ENCODE results near the gene FOXP1. TPM values are rescaled to one million over a fixed set of nuclear protein-coding genes. Genes with fewer than 3 reads are reported as not detected.

Gene FOXP1
- total RNA-seq, 4 donors from 2014 or later = 13.2 to 46.6 (median 29.2) TPM

GRCh38 chr3:71139496-71139895 lies 444.0 kb downstream of the FOXP1 start:
- DNase-seq (no peak), ATAC-seq (no peak)
- TF ChIP-seq CTCF (IDR thresholded peaks at IDR 0.05 in 4 of 5, conservative IDR thresholded peaks at IDR 0.05 in 1 of 5) (no peak), POLR2A (IDR thresholded peaks at IDR 0.05) (no peak)
- intact Hi-C loops (cut with DNase I; ENCODE audit: low total_unique reads) = no loop called here
- in situ Hi-C loops (cut with MboI; ENCODE audit: low sequenced_read_pairs in 4 of 4) = loop anchor here in 1 of 4 donors (25.0 kb wide), 1 partner anchor 448 kb away; the partner anchor contains the start of gene FOXP1
- Histone ChIP-seq H3K4me1 (peaks cover 9 to 20% of the 10 kb centered on the region in 2 donors), H3K4me3 (no peak overlapping the region), H3K27ac (no peak overlapping the region), H3K9me3 (no peaks in the 10 kb centered on the region), H3K27me3 (no peaks in the 10 kb centered on the region), H3K36me3 (no peaks in the 10 kb centered on the region)

- no peak for ATAC-seq
- H3K36me3 ChIP-seq = no peaks in the 10 kb centered on the region
- intact Hi-C loops (cut with DNase I; ENCODE audit: low total_unique reads) (no loop called here), in situ Hi-C loops (cut with MboI; ENCODE audit: low sequenced_read_pairs in 4 of 4) (loop anchor here in 1 of 4 donors (25.0 kb wide), 1 partner anchor 449 kb away; the partner anchor contains the start of gene FOXP1)
- no peaks in the 10 kb centered on the region for H3K27me3 ChIP-seq
- no peak overlapping the region for H3K27ac ChIP-seq
- H3K4me3 ChIP-seq = no peak overlapping the region
- no peak for TF ChIP-seq POLR2A (IDR thresholded peaks at IDR 0.05)
- no peak for TF ChIP-seq CTCF (IDR thresholded peaks at IDR 0.05 in 4 of 5, conservative IDR thresholded peaks at IDR 0.05 in 1 of 5)
- no peaks in the 10 kb centered on the region for H3K9me3 ChIP-seq
- no peak for DNase-seq
- H3K4me1 ChIP-seq = peaks cover 20 to 31% of the 10 kb centered on the region in 2 donors
Measured at GRCh38 chr3:71138410-71138809, 445.1 kb downstream of the FOXP1 start.

GRCh38 chr3:71136276-71136675 lies 447.3 kb downstream of the FOXP1 start:
- intact Hi-C loops (cut with DNase I; ENCODE audit: low total_unique reads) (no loop called here), in situ Hi-C loops (cut with MboI; ENCODE audit: low sequenced_read_pairs in 4 of 4) (loop anchor here in 1 of 4 donors (25.0 kb wide), 1 partner anchor 451 kb away; the partner anchor contains the start of gene FOXP1)
- ATAC-seq (no peak), DNase-seq (no peak)
- Histone ChIP-seq H3K27ac (no peak overlapping the region), H3K4me3 (no peak overlapping the region), H3K27me3 (no peaks in the 10 kb centered on the region), H3K9me3 (no peaks in the 10 kb centered on the region), H3K36me3 (no peaks in the 10 kb centered on the region), H3K4me1 (peaks cover 38 to 51% of the 10 kb centered on the region in 2 donors)
- TF ChIP-seq POLR2A (IDR thresholded peaks at IDR 0.05) = no peak
- TF ChIP-seq CTCF (IDR thresholded peaks at IDR 0.05 in 4 of 5, conservative IDR thresholded peaks at IDR 0.05 in 1 of 5) = no peak

GRCh38 chr3:71135373-71136088 lies 448.0 kb downstream of the FOXP1 start:
- H3K4me3 ChIP-seq = no peak overlapping the region
- TF ChIP-seq POLR2A (IDR thresholded peaks at IDR 0.05) = no peak
- TF ChIP-seq CTCF (IDR thresholded peaks at IDR 0.05 in 4 of 5, conservative IDR thresholded peaks at IDR 0.05 in 1 of 5) = no peak
- H3K9me3 ChIP-seq = no peaks in the 10 kb centered on the region
- intact Hi-C loops (cut with DNase I; ENCODE audit: low total_unique reads) = no loop called here
- peak overlapping the region in 1 of 4 donors; percentile 33 for H3K27ac ChIP-seq
- no peaks in the 10 kb centered on the region for H3K36me3 ChIP-seq
- in situ Hi-C loops (cut with MboI; ENCODE audit: low sequenced_read_pairs in 4 of 4) = loop anchor here in 1 of 4 donors (25.0 kb wide), 1 partner anchor 452 kb away; the partner anchor contains the start of gene FOXP1
- H3K4me1 ChIP-seq = peaks cover 44 to 55% of the 10 kb centered on the region in 2 donors
- DNase-seq = no peak
- peak in 1 of 2 donors; percentile 18 for ATAC-seq
- H3K27me3 ChIP-seq = no peaks in the 10 kb centered on the region
